GM21825 (cell line): ENCODE measurements around the gene HPSE.
"Not testable (repeated sequence)": the region's sequence is repeated elsewhere in the genome, so short reads cannot be mapped to it uniquely, and the experiment has no call there.

Source experiments
- ATAC-seq: cut with Tn5 transposase; IDR thresholded peaks from one replicate; pipeline ENCODE4 v1.9.1; 2021; ENCODE audit warnings: mild to moderate bottlenecking, moderate library complexity; ENCODE audit not compliant: unreplicated experiment

HPSE gene

GRCh38 chr4:83284193-83285054, 50.2 kb downstream of the HPSE start, which contains the start of gene COQ2:
COQ2 (minus strand) TSS chr4:83284798; CDS start chr4:83284764, 34 bp downstream.
- ATAC-seq = peak; percentile 80

DNA sequence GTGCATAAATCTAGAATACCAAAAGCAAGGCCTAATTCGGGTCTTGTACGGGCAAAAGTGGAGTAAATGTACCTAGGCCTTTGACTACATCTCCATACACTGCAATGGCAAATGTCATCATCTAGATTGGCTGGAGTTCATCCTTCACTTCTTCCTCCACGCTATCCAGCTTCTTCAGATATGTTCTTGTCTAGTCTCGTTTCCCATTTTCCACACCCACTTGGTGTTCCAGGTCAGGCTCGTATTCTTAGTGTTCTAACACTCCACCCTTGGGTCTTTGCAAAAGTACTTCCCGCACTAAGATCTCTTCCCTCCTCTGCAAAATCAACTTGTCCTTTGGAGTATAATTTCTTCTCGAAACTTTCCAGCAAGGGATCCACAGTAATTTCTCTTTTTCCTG, 51.5 kb downstream of the HPSE start:
- ATAC-seq = no peak

- no peak for ATAC-seq
Measured at GRCh38 chr4:83282049-83282535, 52.6 kb downstream of the HPSE start.

DNA sequence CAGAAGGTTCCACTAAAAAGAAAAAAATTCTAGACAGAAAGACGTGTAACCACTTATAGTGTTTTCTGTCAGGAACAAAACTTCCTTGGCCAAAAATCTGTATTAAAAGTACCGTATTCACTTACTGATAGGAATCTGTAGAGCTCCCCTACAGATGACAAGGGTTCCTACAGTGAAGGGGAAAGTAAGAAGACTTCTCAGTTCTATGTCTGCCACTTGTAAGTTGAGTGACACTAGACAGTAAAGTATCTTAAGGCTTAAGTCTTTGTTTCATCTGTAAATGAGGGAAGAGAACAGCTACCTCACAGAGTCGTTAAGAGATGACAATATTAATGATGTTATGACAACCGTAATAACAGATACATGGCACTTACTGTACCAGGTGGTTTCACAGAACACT, 53.3 kb downstream of the HPSE start:
- no peak for ATAC-seq

DNA sequence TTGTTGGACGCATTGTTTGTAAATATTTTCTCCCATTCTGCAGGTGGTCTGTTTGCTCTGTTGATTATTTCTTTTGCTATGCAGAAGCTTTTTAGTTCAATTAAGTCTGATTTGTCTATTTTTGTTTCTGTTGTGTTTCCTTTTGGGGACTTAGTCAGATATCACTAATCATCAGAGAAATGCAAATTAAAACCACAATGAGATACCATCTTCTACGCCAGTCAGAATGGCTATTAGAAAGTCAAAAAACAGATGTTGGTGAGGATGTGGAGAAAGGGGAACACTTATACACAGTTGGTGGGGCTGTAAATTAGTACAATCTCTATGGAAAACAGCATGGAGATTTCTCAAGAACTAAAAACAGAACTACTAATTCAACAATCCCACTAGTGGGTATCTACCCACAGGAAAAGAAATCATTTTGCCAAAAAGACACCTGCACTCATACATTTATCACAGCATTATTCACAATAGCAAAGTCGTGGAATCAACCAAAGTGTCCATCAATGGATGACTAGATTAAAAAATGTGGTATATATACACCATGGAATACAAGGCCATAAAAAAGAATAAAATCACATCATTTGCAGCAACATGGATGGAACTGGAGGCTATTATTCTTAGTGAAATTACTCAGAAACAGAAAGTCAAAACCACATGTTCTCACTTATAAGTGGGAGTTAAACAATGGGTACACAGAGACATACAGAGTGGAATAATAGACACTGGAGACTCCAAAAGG, 58.2 kb downstream of the HPSE start:
- peak; percentile 61 for ATAC-seq

GRCh38 chr4:83273926-83274325, 60.7 kb downstream of the HPSE start:
- ATAC-seq = not testable (repeated sequence)

- ATAC-seq = peak; percentile 82
Measured at GRCh38 chr4:83272900-83273299, 61.7 kb downstream of the HPSE start.

DNA sequence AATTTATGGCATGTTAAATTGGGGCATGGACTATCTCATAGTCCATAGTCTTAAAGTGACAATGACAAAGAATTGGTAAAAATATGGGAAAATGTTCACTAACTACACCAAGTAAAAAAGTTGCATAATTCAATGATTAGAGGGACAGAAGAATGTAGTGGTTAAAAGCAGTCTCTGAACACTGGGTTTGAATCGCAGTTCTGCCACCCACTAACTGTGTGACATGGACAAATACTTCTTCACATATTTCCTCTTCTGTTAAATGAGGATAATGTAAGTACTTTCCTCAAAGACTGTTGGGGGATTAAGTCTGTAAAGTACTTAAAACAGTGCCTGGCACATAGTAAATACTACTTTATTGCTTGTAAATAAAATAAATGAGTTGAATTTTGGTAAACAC, 65.4 kb downstream of the HPSE start:
- no peak for ATAC-seq

DNA sequence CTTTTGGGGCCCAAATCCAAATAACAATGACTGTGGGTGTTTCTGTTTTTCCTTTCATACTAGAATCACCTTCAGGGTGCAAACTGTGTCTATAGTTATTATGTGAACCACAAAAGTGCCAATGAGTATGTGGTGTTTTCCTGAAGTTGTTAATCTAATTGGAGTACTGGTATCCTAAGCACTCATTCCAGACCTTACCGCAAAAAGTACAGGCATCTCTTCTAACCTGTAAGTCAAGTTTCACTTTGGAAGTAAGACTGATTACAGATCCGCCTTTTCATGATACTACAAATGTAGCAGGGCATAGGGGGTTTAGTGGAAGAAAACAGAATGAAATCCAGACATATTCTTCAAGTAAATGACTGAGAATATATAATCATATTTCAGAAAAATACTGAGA, 66.2 kb downstream of the HPSE start:
- ATAC-seq = no peak

- ATAC-seq = no peak
Measured at GRCh38 chr4:83267830-83268475, 66.7 kb downstream of the HPSE start.

GRCh38 chr4:83267121-83267829, 67.4 kb downstream of the HPSE start:
- ATAC-seq = no peak

DNA sequence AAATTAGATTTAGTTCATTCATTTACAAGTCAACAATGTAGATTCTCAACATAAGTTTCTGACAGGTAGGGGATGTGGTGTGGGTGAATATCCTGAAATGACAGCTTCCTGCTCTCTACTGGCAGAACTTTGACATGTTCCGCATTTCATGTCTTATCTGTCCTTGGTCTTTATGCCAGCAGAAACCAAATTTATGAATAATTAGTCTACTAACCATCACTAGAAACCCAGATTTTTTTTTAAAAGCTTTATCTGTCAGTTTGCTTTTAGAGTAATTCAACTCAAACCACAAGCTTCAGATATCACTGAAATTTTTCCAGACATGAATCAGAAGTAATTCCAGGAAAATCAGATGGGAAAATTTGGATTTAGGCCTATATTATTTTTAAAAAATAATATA, 68.0 kb downstream of the HPSE start:
- peak; percentile 58 for ATAC-seq

- ATAC-seq = no peak
Measured at GRCh38 chr4:83263106-83263505, 71.5 kb downstream of the HPSE start.

DNA sequence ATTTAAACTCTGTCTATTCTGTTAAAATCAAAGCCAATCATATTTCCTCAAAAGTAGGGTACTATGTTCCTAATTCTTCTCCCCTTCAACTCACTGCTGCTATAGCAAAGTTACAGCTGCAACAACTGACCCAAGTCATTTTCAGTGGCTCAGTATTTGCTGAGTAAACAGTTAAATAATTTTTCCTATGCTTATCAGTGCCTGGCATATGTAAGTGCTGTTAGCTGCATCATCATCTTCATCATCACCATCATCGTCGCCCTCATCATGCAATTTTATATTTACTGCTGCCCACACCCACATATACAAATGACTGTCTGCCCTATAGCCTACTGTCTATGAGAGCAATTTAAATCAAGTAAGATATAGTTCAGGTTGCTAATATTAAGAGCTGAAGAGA, 72.0 kb downstream of the HPSE start:
- ATAC-seq = no peak

DNA sequence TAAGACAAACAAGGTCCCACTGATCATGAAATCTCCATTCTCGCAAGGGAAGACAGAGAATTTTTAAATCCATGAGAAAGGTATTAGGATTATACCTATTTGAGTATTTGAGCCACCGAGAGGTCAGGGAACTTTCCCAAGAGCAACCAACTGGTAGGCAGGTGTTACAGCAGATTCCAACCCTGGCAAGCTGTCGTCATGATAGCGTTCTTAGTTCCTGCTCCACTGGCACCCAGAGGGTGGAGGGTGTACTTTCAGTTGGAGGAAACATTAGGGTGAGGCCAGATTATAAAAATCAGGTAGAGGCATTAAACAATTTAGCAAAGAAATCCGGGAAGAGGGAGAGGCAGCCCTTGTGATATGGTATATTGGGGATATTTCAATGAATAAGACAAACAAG, 73.3 kb downstream of the HPSE start:
- no peak for ATAC-seq

DNA sequence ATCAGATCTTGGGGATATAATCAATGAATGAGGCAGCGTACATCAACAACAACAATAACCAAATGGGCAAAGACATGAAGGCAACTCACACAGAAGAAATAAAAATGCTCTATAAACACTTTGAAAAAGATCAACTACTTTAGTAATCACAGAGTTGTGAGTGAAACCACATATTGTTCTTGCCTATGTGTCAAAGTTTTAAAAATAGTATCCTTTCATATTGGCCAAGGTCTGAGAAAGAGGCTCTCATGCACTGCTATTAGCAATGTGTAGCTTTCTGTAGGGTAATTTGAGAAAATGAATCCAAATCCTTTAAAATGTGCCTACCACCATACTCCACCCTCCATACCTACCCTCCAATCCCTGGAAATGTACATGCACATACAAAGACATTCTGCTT, 75.1 kb downstream of the HPSE start:
- ATAC-seq = no peak

DNA sequence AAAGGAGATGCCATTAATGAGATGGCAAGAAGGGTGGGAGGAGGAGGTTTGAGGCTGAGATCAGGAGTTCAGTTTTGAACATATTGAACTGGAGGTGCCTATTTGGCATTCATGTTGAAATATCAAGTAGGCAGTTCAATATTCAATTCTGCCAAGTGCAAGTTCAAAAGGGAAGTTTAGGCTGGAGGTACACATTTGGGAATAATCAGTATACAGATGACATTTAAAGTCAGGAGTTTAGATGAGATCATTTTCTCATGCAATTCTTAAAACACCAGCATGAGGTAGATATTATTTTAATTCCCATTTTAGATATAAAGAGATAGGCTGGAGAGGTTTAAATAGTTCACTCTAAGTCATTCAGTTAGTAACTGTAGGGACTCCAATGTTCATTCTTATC, 76.2 kb downstream of the HPSE start:
- ATAC-seq = no peak

- no peak for ATAC-seq
Measured at GRCh38 chr4:83257811-83258210, 76.8 kb downstream of the HPSE start.

- ATAC-seq = no peak
Measured at GRCh38 chr4:83255584-83255983, 79.1 kb downstream of the HPSE start.

GRCh38 chr4:83252782-83253405, 81.8 kb downstream of the HPSE start:
- peak; percentile 54 for ATAC-seq
